SK-N-SH treated with all-trans-retinoic acid at 6 μM for 48 hours (cell line): ENCODE measurements around the gene APAF1.
A peak's percentile ranks its signal among the peaks of the same experiment; 100 is the strongest.

Source experiments
- ATAC-seq: fragments of 200-7000 bp; cut with Tn5 transposase; 3 replicates; pipeline ENCODE4 v1.9.1; 2020; ENCODE audit warnings: mild to moderate bottlenecking, moderate library complexity
- ARNTL ChIP-seq: fragments of 450-650 bp; formaldehyde crosslinking; IDR thresholded peaks from 2 replicates; pipeline ENCODE4 v1.5.0; 2020; ENCODE audit warnings: low read depth, mild to moderate bottlenecking, moderate library complexity, borderline replicate concordance
- BACH2 ChIP-seq: fragments of 250-450 bp; sonication (Bioruptor Pico); IDR thresholded peaks from 2 replicates; pipeline ENCODE4 v1.9.0; 2021; ENCODE audit warnings: mild to moderate bottlenecking, borderline replicate concordance
- ESRRG ChIP-seq: fragments of 250-450 bp; sonication (Bioruptor Pico); IDR thresholded peaks from 2 replicates; pipeline ENCODE4 v1.6.1; 2021; ENCODE audit warnings: mild to moderate bottlenecking
- GLIS3 ChIP-seq: fragments of 250-450 bp; sonication (Bioruptor Pico); IDR thresholded peaks from 2 replicates; pipeline ENCODE4 v1.5.0; 2020; ENCODE audit warnings: mild to moderate bottlenecking, moderate library complexity
- ISL1 ChIP-seq: fragments of 250-450 bp; sonication (Bioruptor Pico); IDR thresholded peaks from 2 replicates; pipeline ENCODE4 v2.1.2; 2022; ENCODE audit warnings: mild to moderate bottlenecking, moderate library complexity
- OSR1 ChIP-seq: fragments of 250-450 bp; sonication (Bioruptor Pico); IDR thresholded peaks from 2 replicates; pipeline ENCODE4 v1.8.0; 2022; ENCODE audit warnings: moderate library complexity, mild to moderate bottlenecking, inconsistent platforms
- PPARA ChIP-seq: fragments of 250-450 bp; sonication (Bioruptor Pico); IDR thresholded peaks from 2 replicates; pipeline ENCODE4 v1.5.0; 2020; ENCODE audit warnings: mild to moderate bottlenecking, borderline replicate concordance
- RARB ChIP-seq: fragments of 250-450 bp; sonication (Bioruptor Pico); IDR thresholded peaks from 2 replicates; pipeline ENCODE4 v1.8.0; 2021; ENCODE audit warnings: mild to moderate bottlenecking, moderate library complexity
- SNAI2 ChIP-seq: fragments of 250-450 bp; sonication (Bioruptor Pico); IDR thresholded peaks from 2 replicates; pipeline ENCODE4 v1.5.0; 2020; ENCODE audit warnings: mild to moderate bottlenecking, moderate library complexity
- TCF4 ChIP-seq: fragments of 250-450 bp; sonication (Bioruptor Pico); IDR thresholded peaks from 2 replicates; pipeline ENCODE4 v1.8.0; 2021; ENCODE audit warnings: mild to moderate bottlenecking, moderate library complexity, borderline replicate concordance
- TOX ChIP-seq: fragments of 250-450 bp; sonication (Bioruptor Pico); IDR thresholded peaks from 2 replicates; pipeline ENCODE4 v1.8.0; 2021; ENCODE audit warnings: mild to moderate bottlenecking, moderate library complexity, borderline replicate concordance
- ZC3H10 ChIP-seq: fragments of 250-450 bp; sonication (Bioruptor Pico); IDR thresholded peaks from 2 replicates; pipeline ENCODE4 v1.5.1; 2021; ENCODE audit warnings: mild to moderate bottlenecking, moderate library complexity
- ZFP30 ChIP-seq: fragments of 450-650 bp; formaldehyde crosslinking; IDR thresholded peaks from 2 replicates; pipeline ENCODE4 v1.5.0; 2022; ENCODE audit warnings: mild to moderate bottlenecking, moderate library complexity
- ZNF565 ChIP-seq: fragments of 450-650 bp; formaldehyde crosslinking; conservative IDR thresholded peaks from 2 replicates; pipeline ENCODE4 v1.5.0; 2020; ENCODE audit warnings: low read depth, mild to moderate bottlenecking, moderate library complexity
- ZNF70 ChIP-seq: fragments of 450-650 bp; formaldehyde crosslinking; IDR thresholded peaks from 2 replicates; pipeline ENCODE4 v1.5.0; 2020; ENCODE audit warnings: mild to moderate bottlenecking, moderate library complexity
- ZNF8 ChIP-seq: fragments of 450-650 bp; formaldehyde crosslinking; IDR thresholded peaks from 2 replicates; pipeline ENCODE4 v1.5.0; 2020; ENCODE audit warnings: mild to moderate bottlenecking, moderate library complexity
- TF ChIP-seq, protein P1 (sequence below): fragments of 250-450 bp; sonication (Bioruptor Pico); IDR thresholded peaks from 2 replicates; pipeline ENCODE4 v1.8.0; 2021; ENCODE audit warnings: low read depth, mild to moderate bottlenecking, moderate library complexity, borderline replicate concordance
- TF ChIP-seq, protein P2 (sequence below): fragments of 250-450 bp; sonication (Bioruptor Pico); IDR thresholded peaks from 2 replicates; pipeline ENCODE4 v1.5.1; 2021; ENCODE audit warnings: mild to moderate bottlenecking, moderate library complexity
- TF ChIP-seq, protein P3 (sequence below): fragments of 250-450 bp; sonication (Bioruptor Pico); IDR thresholded peaks from 2 replicates; pipeline ENCODE4 v1.8.0; 2020; ENCODE audit warnings: mild to moderate bottlenecking, moderate library complexity, borderline replicate concordance
- TF ChIP-seq, protein P4 (sequence below): fragments of 250-450 bp; sonication (Bioruptor Pico); IDR thresholded peaks from 2 replicates; pipeline ENCODE4 v1.5.1; 2020; ENCODE audit warnings: low read depth, mild to moderate bottlenecking, moderate library complexity

Gene APAF1

DNA sequence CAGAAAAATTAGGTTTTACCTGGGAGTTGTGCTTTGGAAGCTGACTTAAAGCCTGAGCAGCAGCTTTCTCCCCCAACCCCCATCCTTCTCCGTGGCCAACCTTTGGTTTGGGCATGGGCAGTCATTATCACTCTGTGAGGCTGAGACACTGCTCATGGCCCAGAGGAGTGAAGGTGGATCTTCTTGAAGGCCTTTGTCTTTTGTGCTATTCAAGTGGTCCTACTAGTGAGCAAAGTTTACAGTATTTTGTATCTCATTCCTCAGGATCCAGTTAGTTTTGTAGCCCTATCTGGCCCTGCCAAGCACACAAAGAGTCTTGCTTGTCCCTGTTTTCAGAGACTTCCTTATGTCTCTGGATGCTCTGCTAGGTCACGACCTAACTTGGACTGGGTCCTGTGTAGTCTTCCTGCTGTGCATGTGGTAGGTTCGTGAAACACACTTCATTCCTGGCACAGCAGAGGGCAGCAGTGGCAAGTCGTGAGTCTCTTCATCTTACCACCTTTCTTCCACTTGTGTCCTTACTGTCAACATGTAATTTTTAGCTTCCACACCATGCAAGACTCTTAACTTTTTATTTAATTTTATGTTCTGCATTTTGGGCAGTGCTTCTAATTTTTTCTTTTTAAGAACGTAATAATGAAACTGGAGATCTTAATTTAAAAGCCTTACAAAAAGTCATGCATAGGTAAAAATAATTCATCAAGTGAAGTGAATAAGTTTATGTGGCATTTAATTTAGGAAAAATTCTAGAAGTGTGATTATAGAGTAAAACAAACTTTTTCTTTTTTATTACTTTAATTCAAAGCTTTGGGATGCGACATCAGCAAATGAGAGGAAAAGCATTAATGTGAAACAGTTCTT lies 53.7 kb downstream of the APAF1 start:
- TF ChIP-seq, protein P1, sequence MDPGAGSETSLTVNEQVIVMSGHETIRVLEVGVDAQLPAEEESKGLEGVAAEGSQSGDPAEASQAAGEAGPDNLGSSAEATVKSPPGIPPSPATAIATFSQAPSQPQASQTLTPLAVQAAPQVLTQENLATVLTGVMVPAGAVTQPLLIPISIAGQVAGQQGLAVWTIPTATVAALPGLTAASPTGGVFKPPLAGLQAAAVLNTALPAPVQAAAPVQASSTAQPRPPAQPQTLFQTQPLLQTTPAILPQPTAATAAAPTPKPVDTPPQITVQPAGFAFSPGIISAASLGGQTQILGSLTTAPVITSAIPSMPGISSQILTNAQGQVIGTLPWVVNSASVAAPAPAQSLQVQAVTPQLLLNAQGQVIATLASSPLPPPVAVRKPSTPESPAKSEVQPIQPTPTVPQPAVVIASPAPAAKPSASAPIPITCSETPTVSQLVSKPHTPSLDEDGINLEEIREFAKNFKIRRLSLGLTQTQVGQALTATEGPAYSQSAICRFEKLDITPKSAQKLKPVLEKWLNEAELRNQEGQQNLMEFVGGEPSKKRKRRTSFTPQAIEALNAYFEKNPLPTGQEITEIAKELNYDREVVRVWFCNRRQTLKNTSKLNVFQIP (CRISPR knock-in tag) = no peak
- TF ChIP-seq ZNF8 (CRISPR knock-in tag) = no peak
- no peak for TF ChIP-seq ZNF70 (CRISPR knock-in tag)
- no peak for TF ChIP-seq PPARA (CRISPR knock-in tag)
- no peak for TF ChIP-seq ZFP30
- TF ChIP-seq, protein P2, sequence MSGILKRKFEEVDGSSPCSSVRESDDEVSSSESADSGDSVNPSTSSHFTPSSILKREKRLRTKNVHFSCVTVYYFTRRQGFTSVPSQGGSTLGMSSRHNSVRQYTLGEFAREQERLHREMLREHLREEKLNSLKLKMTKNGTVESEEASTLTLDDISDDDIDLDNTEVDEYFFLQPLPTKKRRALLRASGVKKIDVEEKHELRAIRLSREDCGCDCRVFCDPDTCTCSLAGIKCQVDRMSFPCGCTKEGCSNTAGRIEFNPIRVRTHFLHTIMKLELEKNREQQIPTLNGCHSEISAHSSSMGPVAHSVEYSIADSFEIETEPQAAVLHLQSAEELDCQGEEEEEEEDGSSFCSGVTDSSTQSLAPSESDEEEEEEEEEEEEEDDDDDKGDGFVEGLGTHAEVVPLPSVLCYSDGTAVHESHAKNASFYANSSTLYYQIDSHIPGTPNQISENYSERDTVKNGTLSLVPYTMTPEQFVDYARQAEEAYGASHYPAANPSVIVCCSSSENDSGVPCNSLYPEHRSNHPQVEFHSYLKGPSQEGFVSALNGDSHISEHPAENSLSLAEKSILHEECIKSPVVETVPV (CRISPR knock-in tag) = no peak
- TF ChIP-seq GLIS3 (CRISPR knock-in tag) = no peak
- no peak for TF ChIP-seq TCF4
- TF ChIP-seq ISL1 = no peak
- no peak for TF ChIP-seq ZC3H10 (CRISPR knock-in tag)
- TF ChIP-seq ESRRG = no peak
- TF ChIP-seq OSR1 (CRISPR knock-in tag) = no peak
- TF ChIP-seq TOX = no peak
- no peak for TF ChIP-seq ARNTL
- TF ChIP-seq, protein P3, sequence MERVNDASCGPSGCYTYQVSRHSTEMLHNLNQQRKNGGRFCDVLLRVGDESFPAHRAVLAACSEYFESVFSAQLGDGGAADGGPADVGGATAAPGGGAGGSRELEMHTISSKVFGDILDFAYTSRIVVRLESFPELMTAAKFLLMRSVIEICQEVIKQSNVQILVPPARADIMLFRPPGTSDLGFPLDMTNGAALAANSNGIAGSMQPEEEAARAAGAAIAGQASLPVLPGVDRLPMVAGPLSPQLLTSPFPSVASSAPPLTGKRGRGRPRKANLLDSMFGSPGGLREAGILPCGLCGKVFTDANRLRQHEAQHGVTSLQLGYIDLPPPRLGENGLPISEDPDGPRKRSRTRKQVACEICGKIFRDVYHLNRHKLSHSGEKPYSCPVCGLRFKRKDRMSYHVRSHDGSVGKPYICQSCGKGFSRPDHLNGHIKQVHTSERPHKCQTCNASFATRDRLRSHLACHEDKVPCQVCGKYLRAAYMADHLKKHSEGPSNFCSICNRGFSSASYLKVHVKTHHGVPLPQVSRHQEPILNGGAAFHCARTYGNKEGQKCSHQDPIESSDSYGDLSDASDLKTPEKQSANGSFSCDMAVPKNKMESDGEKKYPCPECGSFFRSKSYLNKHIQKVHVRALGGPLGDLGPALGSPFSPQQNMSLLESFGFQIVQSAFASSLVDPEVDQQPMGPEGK (CRISPR knock-in tag) = no peak
- TF ChIP-seq SNAI2 (CRISPR knock-in tag) = no peak
- TF ChIP-seq, protein P4, sequence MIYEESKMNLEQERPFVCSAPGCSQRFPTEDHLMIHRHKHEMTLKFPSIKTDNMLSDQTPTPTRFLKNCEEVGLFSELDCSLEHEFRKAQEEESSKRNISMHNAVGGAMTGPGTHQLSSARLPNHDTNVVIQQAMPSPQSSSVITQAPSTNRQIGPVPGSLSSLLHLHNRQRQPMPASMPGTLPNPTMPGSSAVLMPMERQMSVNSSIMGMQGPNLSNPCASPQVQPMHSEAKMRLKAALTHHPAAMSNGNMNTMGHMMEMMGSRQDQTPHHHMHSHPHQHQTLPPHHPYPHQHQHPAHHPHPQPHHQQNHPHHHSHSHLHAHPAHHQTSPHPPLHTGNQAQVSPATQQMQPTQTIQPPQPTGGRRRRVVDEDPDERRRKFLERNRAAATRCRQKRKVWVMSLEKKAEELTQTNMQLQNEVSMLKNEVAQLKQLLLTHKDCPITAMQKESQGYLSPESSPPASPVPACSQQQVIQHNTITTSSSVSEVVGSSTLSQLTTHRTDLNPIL (CRISPR knock-in tag) = no peak
- TF ChIP-seq ZNF565 (CRISPR knock-in tag) = no peak
- TF ChIP-seq RARB (CRISPR knock-in tag) = no peak
- TF ChIP-seq, all 23 proteins: peak for 0
- peak; percentile 99 for ATAC-seq

DNA sequence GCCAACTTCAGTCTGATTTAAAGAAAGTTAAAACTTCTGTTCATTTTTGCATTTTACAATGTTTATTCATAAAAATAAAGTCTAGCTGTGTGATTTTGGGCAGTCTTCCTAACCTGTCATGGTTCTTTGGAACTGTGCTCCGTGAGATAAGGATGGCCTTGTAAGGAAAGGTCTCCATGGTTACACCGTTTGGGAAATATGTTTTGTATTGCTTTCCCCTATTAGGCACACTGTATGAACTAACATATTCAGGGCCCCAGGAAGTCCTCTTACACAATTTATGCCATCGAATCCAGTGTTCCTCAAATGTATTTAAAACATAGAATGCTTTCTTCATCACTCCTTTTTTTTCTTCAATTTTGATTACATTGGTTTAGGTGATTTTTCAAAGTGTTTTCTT lies 54.5 kb downstream of the APAF1 start:
- TF ChIP-seq BACH2 (CRISPR knock-in tag) (no peak), ARNTL (no peak), ZNF8 (CRISPR knock-in tag) (no peak), TOX (no peak), ESRRG (no peak), ZNF70 (CRISPR knock-in tag) (no peak), OSR1 (CRISPR knock-in tag) (no peak), SNAI2 (CRISPR knock-in tag) (no peak), RARB (CRISPR knock-in tag) (no peak)
- TF ChIP-seq, protein P1 (CRISPR knock-in tag) = no peak
- TF ChIP-seq, protein P4 (CRISPR knock-in tag) = no peak
- no peak for ATAC-seq

DNA sequence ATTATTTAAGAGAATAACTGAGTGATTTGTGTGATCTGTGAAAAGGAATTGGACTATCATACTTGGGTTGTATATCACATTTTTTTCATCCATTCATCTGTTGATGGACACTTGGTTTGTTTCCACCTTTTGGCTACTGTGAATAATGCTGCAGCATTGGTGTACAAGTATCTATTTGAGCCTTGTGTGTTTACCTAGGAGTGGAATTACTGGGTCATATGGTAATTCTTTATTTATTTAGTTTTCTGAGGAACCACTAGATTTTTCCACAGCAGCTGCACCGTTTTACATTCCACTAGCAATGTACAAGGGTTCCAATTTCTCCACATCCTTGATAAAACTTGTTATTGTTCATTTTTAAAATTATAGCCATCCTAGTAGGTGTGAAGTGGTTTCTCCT lies 56.1 kb downstream of the APAF1 start:
- TF ChIP-seq, protein P2 (CRISPR knock-in tag) = no peak
- no peak for TF ChIP-seq ZNF565 (CRISPR knock-in tag)
- no peak for ATAC-seq
